ENCODE data around the gene GCN1.

The GCN1 gene

DNA sequence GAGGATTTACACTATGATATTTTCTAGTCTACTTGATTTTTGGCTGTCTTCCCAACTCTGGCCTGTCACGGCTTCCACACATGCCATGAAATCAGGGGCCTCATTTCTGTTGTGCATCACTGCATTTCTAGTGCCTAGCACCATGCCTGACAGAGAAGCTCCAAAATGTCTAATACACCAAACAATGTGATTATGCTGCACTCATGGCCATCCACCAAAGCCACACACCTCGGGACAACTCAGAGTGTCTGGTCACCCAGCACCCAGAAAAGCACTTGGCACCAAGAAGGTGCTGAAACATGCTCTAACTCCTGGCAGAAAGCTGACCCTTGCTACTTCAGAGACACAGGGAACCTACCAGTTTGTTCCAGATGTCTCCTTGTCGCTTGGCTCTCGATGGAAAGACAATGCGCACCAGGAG is 11.3 kb downstream of the GCN1 start:
- no peak for DNase-seq (ENCODE audit: low spot score)

DNA sequence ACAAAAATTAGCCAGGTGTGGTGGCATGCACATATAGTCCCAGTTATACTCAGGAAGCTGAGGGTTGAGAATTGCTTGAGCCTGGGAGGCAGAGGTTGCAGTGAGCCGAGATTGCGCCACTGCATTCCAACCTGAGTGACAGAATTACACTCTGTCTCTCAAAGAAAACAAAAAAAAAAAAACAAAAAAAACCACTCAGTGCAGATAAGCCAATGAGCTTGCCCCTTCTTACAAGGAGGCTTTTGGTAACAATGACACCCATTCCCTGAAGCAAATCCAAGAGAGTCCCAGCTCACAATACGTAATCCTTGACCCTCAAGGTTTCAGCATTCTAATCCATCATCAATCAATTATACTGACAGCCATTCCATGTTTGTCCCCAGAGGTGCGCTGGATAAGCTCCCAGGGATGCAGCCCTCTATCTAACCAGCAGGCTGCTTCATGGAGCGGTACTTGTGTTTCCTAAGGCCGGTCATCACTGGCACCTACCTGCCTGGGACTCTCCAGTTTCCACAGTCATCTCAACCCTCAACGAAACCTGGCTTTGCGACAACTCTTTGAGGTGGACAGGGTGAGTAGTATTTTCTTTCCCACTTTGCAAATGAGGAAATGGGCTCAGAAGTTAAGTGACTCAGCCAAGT is 12.4 kb downstream of the GCN1 start:
- no peak for DNase-seq (ENCODE audit: low spot score)

DNA sequence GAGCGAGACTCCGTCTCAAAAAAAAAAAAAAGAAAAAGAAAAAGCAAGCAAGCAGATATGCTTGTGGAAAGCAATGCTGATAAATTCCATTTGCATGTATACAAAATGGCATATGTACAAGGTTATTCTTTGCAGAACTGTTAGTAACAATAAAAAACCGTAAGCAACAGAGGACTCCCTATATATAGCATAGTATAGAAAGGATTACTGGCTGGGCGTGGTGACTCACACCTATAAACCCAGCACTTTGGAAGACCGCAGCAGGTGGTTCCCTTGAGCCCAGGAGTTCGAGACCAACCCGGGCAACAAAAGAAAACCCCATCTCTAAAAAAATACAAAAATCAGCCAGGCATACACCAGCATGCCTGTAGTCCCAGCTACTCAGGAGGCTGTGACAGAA is 13.5 kb downstream of the GCN1 start:
- no peak for DNase-seq (ENCODE audit: low spot score)

DNA sequence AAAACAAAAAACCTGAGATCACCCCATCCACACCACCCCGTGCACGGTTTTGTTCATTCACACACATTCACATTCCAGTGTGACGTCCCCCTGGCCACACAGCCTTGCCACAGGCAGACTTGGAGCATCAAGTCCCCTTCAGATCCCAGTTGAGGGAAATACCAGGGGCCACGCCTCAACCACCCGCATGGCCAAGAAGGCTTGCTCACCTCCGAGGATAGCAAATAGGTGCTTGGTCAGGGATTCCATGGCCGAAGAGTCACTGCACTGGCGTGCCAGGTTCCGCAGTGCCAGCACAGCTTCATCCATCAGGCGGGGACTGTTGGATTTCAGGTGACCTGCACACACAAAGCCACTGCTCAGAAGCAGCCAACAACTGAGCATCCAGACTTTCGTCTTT is 19.0 kb downstream of the GCN1 start:
- no peak for DNase-seq (ENCODE audit: low spot score)

DNA sequence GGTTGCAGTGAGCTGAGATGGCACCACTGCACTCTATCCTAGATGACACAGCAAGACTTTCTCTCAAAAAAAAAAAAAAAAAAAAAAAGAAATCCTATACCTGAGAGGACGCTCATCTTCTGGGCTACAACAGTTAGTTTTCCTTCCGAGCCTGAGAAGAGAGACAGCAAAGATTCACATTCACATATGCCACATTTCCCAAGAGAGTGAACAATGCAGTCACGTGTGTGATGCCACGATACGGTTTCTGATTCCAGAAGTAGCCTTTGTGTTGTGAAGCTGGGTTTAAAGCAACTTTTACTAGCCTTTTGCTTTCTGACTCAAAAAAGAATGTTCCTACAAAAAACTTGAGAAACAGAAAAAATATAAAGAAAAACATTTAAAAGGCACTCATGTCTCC is 19.5 kb downstream of the GCN1 start:
- DNase-seq (ENCODE audit: low spot score), result no peak

DNA sequence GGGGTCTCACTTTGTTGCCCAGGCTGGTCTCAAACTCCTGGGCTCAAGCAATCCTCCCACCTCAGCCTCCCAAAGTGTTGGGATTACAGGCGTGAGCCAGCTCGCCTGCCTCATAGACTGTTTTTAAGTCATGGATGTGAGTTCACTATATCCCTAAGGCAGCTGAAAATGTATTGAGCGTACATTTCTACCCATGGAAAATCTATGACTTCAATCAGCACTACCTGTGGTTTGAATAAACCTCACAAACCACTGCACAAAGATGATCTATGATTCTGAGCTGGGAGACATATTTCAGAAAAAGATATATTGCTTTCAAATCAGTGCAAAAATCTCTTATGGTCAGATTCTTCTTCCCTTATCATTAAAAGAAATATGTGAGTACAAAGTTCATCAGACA is 22.5 kb downstream of the GCN1 start:
- DNase-seq (ENCODE audit: low spot score), result no peak

DNA sequence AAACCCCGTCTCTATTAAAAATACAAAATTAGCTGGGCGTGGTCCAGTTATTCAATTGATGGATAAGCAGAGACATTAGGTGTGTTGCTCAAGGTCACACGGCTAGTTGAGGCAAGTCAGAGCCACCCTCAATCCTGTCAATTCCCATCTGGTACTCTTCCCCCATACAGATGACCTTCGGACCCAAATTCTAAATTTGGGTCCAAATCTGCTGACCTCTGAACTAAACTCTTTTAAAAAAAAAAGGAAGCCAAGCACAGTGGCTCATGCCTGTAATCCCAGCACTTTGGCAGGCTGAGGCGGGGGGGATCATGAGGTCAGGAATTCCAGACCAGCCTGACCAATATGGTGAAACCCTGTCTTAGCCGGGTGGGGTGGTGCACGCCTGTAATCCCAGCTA is 23.9 kb downstream of the GCN1 start:
- no peak for DNase-seq (ENCODE audit: low spot score)

DNA sequence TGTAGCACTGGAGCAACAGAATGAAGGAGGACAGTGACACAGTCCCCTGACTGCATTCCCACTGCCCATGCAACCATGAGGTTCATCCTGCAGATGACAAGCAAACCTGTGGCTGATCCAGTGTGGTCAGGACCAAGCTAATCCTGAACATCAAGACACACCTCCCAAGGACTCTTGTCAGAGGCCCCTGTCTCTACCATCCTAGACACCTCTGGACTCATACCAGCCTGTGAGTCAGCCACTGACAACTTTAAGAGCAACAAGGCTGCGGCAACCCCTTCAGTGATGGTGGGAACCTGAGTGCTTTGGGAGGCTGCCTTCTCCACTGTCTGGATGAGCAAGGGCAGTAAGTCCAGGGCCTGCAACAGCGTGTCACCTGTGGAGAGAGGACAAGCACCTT is 24.6 kb downstream of the GCN1 start:
- no peak for DNase-seq (ENCODE audit: low spot score)

DNA sequence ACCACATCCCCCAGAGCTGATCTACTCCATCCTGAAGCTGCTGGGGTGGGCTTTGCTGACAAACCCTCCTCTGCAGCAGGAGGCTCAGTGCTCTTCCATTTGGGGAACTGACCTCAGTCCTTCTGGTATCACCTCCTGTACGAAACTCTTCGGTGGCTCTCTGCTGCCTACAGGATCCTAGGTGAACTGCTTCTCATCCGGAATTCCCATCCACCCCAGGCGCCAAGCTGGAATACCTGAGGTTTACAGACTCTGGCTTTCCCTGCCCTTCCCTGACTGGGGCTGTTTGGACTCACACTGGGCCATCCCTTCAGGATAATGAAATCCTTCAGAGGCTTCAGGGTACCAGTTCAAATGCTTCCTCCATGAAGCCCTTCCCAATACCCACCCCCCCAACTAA is 26.2 kb downstream of the GCN1 start:
- no peak for DNase-seq (ENCODE audit: low spot score)

DNA sequence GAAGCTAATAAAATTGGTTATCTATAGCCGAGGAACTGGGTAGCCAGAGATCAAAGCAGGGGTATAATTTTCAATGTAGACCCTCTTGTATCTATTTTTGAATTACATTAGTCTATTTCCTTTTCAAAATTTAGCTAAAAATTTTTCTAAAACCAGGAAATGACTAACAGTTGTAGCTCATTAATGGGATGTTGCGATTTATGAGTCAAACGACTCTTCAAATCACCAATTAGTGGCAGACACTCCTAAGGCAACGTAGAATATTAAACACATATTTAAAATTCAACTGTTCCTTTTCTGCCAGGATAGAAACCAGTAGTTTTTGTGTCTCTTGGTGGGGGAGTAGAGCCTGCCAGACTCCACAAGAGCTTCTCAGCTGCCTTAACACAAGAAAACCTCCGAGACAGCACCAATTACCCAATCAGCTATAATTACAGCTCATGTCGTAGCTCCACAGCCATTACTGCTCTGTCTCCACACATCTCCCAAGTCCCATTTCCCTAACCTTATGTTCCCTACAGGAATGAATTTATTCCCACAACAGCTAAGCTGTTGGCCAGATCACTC is 26.9 kb downstream of the GCN1 start:
- DNase-seq (ENCODE audit: low spot score), result no peak

DNA sequence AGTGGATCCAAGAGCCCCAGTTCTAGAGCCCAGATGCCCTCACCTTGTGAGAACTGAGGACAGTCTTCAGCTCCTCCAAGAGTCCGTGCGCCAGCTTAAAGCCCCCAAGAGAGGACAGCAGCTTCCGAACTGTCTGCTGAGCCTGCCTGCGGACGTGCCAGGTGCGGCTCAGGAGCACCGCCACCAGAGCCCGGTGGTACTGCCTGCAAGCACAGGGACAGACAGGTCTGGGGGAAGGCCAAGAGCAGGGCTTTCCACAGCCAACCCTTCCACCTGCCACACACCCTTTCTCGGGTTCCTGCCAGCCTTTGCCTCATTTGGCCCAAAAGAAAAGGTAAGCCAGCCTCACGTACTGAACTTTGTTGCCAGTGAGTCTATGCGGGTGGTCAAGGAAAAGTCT is 30.2 kb downstream of the GCN1 start:
- no peak for DNase-seq (ENCODE audit: low spot score)

DNA sequence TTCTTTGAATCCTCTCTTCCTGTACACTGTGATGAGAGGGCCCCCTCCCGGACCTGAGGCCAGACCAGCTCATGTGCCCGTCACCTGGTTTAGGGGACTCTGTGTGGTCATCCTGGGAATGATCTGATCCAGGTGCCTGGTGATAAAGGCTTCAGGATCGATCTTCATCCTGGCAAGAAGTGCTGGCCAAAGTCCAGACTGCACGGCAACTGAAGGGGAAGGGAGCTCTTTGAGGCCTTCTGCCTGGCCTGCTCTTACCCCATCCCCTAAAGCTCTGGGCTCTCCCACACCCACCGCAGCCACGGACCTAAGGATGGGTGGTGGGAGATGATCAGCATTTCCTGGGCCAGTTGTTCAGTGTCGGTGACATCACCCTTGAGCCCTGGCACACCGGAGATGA is 31.8 kb downstream of the GCN1 start:
- DNase-seq (ENCODE audit: low spot score), result no peak

DNA sequence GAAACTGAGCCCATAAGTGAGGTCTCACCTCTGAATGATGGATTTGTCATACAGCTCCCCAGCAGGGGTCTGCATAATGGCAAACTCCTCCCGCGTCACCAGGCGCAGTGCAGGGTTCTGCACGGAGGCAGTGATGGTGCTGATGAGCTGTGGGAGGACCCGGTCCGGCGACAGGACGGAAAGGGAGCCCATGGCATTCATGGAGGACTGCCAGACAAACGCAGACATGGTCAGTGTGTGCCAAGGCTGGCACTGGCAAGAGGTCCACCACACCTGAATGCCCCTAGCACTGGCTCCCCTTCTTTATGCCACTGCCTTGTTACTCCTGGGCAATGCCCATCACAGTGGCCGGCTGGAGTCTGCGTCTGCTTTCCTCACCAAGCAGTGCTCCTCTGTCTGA is 32.7 kb downstream of the GCN1 start:
- DNase-seq (ENCODE audit: low spot score), result no peak

DNA sequence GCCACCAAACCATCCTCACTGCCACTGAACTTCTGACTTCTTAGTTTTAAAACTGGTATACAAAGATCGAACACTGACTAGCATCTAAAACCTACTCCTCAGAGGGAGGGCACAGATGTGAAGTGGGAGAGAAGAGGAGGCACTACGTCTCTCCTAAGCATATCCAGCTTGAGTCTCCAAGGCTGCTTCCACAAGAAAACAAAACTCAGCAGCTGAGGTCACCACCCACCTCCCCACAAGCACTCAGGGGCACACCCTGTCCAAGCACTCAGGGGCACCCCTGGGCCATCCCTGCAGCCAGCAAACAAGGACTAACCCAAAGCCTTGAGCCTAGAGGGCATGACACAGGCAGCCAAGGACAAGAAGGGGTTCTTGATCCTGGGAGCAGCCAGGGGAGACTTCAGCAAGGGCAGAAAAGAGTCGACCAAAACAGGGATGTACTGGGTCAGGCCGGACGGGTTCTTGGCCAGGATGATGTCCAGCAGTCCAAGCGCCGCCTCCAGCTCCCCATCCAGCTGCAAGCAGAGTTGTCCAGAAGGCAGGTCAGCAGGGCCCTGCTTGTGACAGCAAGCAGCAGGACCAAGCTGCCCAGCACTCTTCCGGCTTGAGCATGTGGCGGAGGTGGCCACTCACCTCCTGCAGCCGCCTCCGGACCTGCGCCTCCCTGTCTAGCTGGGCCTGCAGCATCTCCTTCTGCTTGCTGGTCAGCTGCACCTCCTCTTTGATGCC is 34.8 kb downstream of the GCN1 start:
- no peak for DNase-seq (ENCODE audit: low spot score)

DNA sequence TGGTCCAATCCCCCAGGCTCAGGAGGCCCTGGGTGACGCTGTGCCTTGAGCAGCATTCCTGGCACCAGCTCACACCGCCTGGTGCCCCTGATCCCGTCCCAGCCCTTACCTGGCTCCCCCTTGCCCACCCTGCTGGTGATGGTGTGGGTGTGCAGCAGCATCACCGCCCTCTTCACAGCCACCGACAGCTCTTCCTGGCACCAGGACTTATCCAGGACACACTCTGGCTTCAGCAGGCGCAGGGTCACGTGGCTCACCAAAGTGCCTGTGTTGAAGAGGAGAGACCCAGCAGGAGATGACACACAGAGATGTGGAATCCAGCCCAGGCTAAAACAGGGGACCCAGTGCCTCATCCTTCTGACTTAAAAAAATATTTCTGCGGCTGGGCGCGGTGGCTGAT is 36.2 kb downstream of the GCN1 start:
- no peak for DNase-seq (ENCODE audit: low spot score)

DNA sequence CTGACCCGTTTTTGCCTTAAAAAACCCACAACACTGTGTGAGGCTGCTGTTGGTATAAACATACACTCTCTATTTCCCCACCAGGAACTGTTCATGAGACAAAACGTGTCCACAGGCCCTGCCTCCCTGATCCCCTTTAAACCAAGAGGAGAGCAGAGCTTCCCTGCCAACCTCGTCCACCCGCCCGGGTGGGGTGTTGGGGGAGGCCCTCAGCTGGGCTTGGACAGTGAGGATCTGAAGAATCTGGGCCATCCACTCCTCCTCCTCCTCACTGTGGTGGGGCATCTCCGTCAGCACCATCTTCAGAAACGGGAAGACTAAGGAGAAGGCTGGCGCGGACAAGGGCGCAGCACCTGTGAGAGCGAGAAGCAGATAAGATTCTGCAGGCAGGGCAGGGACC is 36.8 kb downstream of the GCN1 start:
- no peak for DNase-seq (ENCODE audit: low spot score)

DNA sequence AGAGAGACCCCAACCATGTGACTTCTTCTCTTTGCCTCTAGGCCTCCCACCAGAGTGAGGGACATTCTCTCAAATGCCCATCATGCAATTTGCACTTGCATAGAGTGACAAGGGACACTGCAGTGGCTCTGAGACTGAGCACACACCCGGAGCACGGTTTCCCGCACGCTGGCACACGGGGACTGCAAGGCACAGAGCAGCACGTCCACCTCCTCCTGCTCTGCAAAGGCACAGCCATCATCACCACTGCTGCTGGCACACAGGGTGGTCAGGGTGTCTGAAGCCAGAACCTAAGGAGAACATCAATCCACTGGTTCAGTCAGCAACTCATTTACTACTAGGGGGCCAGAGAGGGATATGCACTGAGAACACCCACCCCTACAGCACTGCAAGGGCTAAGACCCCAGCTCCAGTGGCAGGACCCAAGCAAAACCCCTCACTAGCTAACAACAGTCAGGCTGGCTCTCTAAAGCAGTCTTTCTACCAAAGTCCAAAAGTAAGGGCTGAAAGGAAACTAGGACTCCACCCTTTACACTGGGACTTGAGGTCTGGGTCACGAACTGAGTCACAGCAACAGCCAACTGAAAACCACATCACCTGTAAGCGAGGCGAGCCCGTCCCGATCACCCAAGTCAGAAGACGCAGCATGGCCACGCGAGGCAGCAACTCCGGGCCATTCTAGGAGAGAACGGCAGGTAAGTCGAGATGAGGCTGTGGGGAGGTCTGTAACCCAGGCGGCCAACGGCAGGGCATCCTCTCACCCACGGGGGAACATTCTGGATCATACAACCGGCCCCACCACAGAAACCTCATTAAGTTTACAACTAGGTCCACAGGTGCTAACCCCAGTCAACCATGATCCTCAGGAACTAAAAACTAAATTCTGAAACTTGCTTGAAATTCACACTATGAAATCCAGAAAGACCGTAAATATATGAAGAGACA is 37.9 kb downstream of the GCN1 start:
- no peak for DNase-seq (ENCODE audit: low spot score)

DNA sequence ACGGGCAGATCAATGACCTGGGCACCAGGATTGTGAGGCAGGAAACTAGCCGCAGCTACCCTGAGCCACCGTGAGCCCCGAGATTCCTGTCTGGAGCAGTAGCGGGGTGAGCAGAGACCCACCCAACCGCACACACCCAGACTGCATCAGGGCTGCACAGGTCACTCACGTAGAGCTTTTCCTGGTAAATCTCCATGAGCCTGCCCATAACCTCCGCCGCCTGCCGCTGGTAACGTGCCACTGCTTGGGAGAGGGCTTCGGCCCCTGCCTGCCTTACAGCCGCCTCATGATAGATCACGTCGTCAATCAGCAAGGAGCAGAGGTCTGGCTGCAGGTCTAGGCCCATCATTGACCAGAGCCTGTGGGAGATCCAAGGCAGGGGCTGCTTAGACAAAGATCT is 39.4 kb downstream of the GCN1 start:
- DNase-seq (ENCODE audit: low spot score), result no peak

DNA sequence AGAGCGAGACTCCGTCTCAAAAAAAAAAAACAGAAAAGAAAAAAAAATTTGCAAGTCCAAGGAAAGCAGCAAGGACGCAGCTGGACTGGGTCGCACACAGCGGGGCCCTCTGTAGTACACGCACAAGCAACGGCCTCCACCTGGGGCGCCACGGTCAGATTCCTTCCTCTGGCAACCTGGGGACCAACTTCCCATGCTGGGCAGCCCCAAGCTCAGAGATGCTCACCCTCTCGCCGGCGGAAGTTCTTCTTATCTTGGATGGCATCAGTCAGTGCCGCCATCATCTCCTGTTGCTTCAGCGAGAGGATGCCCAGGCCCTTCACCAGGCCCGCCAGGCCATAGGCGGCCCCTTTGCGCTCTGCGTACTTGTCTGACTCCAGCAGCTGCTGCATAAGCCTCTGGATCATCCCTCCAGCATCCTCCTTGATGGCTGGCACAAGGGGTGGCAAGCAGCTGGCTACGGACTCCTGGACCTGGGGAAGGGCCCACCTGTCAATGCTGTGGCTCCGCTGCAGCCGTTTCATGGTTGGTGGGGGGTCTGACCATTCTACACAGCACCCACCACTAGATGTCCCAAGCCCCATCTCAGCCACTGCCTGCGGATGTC is 43.5 kb downstream of the GCN1 start:
- DNase-seq (ENCODE audit: low spot score), result no peak

DNA sequence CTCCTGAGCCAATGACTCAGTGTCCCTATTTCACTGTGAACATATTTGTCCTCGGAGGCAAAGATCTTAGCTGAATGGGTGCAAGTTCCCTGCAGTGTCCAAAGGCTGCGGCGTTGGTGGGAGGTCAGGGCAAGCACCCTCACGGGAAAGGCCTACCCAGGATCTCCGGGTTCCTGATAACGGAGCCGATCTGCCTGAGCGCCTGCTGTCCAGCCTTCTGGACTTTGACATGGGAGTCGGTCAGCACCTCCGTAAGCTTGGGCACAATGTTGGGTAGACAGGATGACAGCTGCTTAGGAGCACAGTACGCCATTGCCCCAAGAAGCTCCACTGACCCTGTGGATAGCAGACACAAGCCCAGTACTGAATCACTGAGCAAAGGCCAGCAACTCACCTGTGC is 46.5 kb downstream of the GCN1 start:
- DNase-seq (ENCODE audit: low spot score), result no peak

DNA sequence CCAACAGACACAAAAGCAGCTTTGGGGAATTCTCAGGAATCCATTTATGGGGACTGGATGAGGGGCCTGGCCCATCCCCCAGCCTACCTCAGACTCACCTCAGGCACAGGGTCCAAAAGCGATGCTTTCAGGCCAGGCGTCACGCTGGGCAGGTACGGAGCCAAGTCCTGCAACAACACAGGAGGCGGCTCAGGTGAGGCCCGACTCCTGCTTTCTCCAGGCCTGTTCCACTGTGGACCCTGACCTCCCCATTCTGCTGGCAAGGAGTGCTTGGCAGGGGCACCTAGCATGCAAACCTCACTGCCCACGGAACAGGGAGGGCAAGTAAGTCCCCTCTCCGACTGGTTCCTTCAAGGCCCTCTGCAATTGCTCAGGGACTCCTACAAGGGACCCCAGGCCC is 49.4 kb downstream of the GCN1 start:
- DNase-seq (ENCODE audit: low spot score), result no peak

DNA sequence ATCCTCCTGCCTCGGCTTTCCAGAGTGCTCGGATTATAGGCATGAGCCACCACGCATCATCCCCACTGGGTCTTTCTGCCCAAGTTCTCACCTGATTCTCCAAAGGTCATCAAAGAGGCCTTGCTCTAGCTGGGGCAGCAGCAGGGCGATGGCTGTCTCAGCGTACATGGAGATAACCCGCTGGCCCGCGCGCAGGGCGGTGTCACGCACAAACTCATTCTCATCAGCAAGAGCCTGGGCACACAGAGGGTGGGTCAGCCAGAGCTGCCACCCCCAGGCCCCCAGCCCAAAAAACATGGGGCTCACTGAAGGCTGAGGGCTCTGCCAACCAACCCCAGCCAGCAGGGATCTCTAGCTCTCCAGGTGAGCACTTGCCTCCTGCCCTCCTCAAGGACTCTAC is 50.3 kb downstream of the GCN1 start:
- no peak for DNase-seq (ENCODE audit: low spot score)
